ENCODE results near the gene OR52E6.

Gene OR52E6

DNA sequence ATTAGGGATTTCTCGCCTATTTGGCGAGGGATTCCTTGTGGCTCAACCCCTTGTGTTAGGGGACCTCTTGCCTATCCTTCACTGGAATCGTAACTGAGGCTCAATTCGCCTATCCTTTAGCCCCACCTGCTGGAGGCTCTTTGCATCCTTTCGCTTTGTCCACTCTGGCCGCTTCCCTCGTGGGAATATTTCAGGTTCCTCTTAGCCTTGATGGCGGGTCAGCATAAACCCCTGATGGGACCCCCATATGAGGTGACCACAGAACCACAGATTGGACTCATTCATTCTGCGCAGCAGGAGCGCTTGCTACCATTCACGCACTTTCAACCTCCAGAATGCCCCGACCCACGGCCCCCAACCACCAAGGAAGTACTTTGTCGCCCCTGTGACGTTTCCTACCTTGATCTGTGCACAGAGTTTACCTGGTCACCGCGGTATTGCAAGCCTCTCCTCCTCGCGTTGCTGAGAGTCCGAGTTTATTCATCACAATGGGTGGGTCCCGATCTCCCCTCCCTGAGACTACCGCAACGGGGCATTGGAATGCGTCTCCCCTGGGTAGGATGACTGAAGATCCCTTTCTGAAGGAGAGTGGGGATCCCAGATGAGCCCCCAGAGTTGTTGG is 33.1 kb downstream of the OR52E6 start, which contains the start of gene OR52N2:
OR52N2 (plus strand) TSS at position 425 of the 622 bp plus-strand sequence. CDS start 11,412 bp downstream, outside the sequence.
- H3K9ac ChIP-seq (ENCODE audit: low read length in 5 of 5): peak within 1 kb of the TSS; percentile 50 to 72 (median 69)
- H3K36me3 ChIP-seq (ENCODE audit: control insufficient read depth in 5 of 5, insufficient read depth in 5 of 5, low read length in 5 of 5): no peaks in the 10 kb centered on the region
- peak within 1 kb of the TSS; percentile 73 to 91 (median 78) for H3K4me3 ChIP-seq (ENCODE audit: low read depth in 1 of 5, low read length in 5 of 5)
- no peaks in the 10 kb centered on the region for H3K27me3 ChIP-seq (ENCODE audit: control insufficient read depth in 5 of 5, insufficient read depth in 4 of 5, low read length in 5 of 5)
- peaks cover 0 to 5% (median 0%) of the 10 kb centered on the region in 5 donors for H3K9me3 ChIP-seq (ENCODE audit: control insufficient read depth in 5 of 5, low read length in 5 of 5)
- peaks cover 1 to 12% (median 12%) of the 10 kb centered on the region in 5 donors for H3K4me1 ChIP-seq (ENCODE audit: control insufficient read depth in 5 of 5, insufficient read depth in 5 of 5, low read length in 5 of 5)
- no peak within 1 kb of the TSS for H3K27ac ChIP-seq (ENCODE audit: low read depth, low read length)

DNA sequence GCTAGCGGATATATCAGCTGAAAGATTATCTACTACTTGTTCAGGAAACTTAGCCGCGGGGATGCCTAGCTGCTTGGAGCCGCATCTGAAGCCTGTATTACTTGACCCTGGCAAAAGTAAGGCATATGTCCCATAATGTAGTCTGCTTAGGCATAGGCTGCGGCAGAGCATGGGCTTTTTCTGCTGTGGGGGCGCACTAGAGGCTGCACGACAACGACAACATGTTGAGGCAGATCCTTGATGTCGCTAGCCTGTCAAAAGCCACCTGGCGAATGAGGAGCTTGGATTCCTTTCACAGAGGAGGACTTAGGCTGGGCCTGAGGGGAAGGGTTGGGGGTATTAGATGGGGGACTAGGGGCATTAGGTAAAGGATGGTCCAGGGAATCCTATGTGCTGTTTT is 34.1 kb downstream of the OR52E6 start:
- H3K9ac ChIP-seq (ENCODE audit: low read length in 5 of 5): no peak overlapping the region
- H3K36me3 ChIP-seq (ENCODE audit: control insufficient read depth in 5 of 5, insufficient read depth in 5 of 5, low read length in 5 of 5): no peaks in the 10 kb centered on the region
- H3K27me3 ChIP-seq (ENCODE audit: control insufficient read depth in 5 of 5, insufficient read depth in 4 of 5, low read length in 5 of 5): no peaks in the 10 kb centered on the region
- H3K27ac ChIP-seq (ENCODE audit: low read depth, low read length): no peak overlapping the region
- no peak overlapping the region for H3K4me3 ChIP-seq (ENCODE audit: low read depth in 1 of 5, low read length in 5 of 5)
- peaks cover 0 to 5% (median 0%) of the 10 kb centered on the region in 5 donors for H3K9me3 ChIP-seq (ENCODE audit: control insufficient read depth in 5 of 5, low read length in 5 of 5)
- peaks cover 1 to 12% (median 12%) of the 10 kb centered on the region in 5 donors for H3K4me1 ChIP-seq (ENCODE audit: control insufficient read depth in 5 of 5, insufficient read depth in 5 of 5, low read length in 5 of 5)

DNA sequence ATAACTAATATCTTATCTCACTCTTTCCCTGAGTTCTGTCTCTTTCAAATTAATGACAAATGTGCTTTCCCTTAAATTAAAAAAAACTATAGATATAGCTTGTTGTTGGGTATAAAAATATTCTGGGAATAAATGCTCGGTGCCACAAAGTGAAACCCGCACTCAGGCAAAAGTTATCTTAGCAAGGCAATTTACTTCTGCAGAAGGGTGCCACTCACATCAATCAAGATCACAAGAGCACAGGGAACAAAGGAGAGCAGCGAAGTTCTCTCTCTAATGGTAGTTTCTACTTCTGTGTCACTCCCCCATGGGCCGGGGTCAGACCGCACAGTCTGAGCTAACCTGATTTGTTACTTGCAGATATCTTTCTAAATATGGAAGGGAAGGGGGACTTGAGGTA is 37.7 kb downstream of the OR52E6 start:
- Histone ChIP-seq H3K4me1 (ENCODE audit: control insufficient read depth in 5 of 5, insufficient read depth in 5 of 5, low read length in 5 of 5) (peaks cover 0 to 10% (median 8%) of the 10 kb centered on the region in 5 donors), H3K36me3 (ENCODE audit: control insufficient read depth in 5 of 5, insufficient read depth in 5 of 5, low read length in 5 of 5) (no peaks in the 10 kb centered on the region), H3K27ac (ENCODE audit: low read depth, low read length) (no peak overlapping the region), H3K27me3 (ENCODE audit: control insufficient read depth in 5 of 5, insufficient read depth in 4 of 5, low read length in 5 of 5) (no peaks in the 10 kb centered on the region), H3K9ac (ENCODE audit: low read length in 5 of 5) (no peak overlapping the region), H3K4me3 (ENCODE audit: low read depth in 1 of 5, low read length in 5 of 5) (no peak overlapping the region), H3K9me3 (ENCODE audit: control insufficient read depth in 5 of 5, low read length in 5 of 5) (peaks cover 0 to 5% (median 0%) of the 10 kb centered on the region in 5 donors)

DNA sequence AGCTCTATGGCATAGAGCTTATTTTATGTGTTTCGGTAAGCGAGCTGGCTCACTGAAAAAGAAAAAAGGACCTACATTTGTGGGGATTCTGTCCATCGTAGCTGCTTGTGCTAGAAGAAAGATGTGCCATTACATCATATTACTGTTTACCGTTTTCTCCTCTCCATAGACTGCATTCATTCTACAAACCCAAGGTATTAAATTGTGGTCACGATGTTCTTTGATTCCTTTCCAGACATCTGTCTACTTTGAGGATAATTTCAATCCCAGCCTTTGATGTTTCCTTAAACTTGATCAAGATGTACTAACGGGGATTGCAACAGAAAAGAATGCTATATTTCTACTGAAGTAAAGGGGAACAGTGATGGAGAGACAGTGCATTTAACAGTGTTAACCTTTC is 45.2 kb downstream of the OR52E6 start:
- Histone ChIP-seq H3K9ac (ENCODE audit: low read length in 5 of 5) (no peak overlapping the region), H3K36me3 (ENCODE audit: control insufficient read depth in 5 of 5, insufficient read depth in 5 of 5, low read length in 5 of 5) (no peaks in the 10 kb centered on the region), H3K27me3 (ENCODE audit: control insufficient read depth in 5 of 5, insufficient read depth in 4 of 5, low read length in 5 of 5) (no peaks in the 10 kb centered on the region), H3K27ac (ENCODE audit: low read depth, low read length) (no peak overlapping the region), H3K4me1 (ENCODE audit: control insufficient read depth in 5 of 5, insufficient read depth in 5 of 5, low read length in 5 of 5) (no peaks in the 10 kb centered on the region), H3K4me3 (ENCODE audit: low read depth in 1 of 5, low read length in 5 of 5) (no peak overlapping the region), H3K9me3 (ENCODE audit: control insufficient read depth in 5 of 5, low read length in 5 of 5) (no peaks in the 10 kb centered on the region)

DNA sequence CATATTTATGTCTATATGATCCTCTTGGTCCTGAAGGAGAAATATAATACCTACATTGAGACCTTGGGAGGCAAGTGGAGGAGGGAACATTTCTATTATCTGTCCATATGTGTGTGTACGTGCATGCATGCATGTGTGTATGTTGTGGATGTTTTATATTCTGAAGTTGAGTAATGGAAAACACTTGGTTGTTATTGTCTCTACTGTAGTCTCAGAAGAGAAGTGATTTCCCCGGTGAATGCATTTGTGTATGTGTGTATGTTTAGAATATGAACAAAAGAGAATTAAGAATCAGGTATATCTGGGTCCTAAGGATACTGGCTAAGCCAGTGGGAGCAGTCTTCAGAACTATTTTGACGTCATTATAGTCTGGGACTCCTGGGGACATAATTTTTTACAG is 50.5 kb downstream of the OR52E6 start, which contains the start of gene OR52N1:
OR52N1 (minus strand) TSS at position 101 of the 400 bp plus-strand sequence. CDS start 2,449 bp downstream, outside the sequence.
- H3K36me3 ChIP-seq (ENCODE audit: control insufficient read depth in 5 of 5, insufficient read depth in 5 of 5, low read length in 5 of 5): no peaks in the 10 kb centered on the region
- no peak within 1 kb of the TSS for H3K9ac ChIP-seq (ENCODE audit: low read length in 5 of 5)
- H3K4me1 ChIP-seq (ENCODE audit: control insufficient read depth in 5 of 5, insufficient read depth in 5 of 5, low read length in 5 of 5): no peaks in the 10 kb centered on the region
- H3K4me3 ChIP-seq (ENCODE audit: low read depth in 1 of 5, low read length in 5 of 5): no peak within 1 kb of the TSS
- no peak within 1 kb of the TSS for H3K27ac ChIP-seq (ENCODE audit: low read depth, low read length)
- no peaks in the 10 kb centered on the region for H3K27me3 ChIP-seq (ENCODE audit: control insufficient read depth in 5 of 5, insufficient read depth in 4 of 5, low read length in 5 of 5)
- no peaks in the 10 kb centered on the region for H3K9me3 ChIP-seq (ENCODE audit: control insufficient read depth in 5 of 5, low read length in 5 of 5)
